NCI-H2107 treated with DMSO at 0.1 percent for 48 hours (cell line): ENCODE data around the gene OGFOD2.
"Not testable (repeated sequence)": the region's sequence is repeated elsewhere in the genome, so short reads cannot be mapped to it uniquely, and the experiment has no call there.

ENCODE experiments used
- DNase-seq: peaks from one replicate; lab custom pipeline; 2025; ENCODE audit not compliant: unreplicated experiment; lab: John Stamatoyannopoulos, UW

Gene OGFOD2

GRCh38 chr12:123001464-123001863 lies 26.4 kb downstream of the OGFOD2 start:
- DNase-seq = no peak

- no peak for DNase-seq
Observed at GRCh38 chr12:123003257-123003656, 28.2 kb downstream of the OGFOD2 start.

- no peak for DNase-seq
Observed at GRCh38 chr12:123004287-123004686, 29.2 kb downstream of the OGFOD2 start.

GRCh38 chr12:123005081-123005626 lies 30.1 kb downstream of the OGFOD2 start:
- DNase-seq = no peak

- DNase-seq = no peak
Observed at GRCh38 chr12:123006977-123007376, 31.9 kb downstream of the OGFOD2 start.

GRCh38 chr12:123010110-123010509 lies 35.1 kb downstream of the OGFOD2 start:
- DNase-seq = no peak

GRCh38 chr12:123010681-123011080 lies 35.6 kb downstream of the OGFOD2 start:
- no peak for DNase-seq

- DNase-seq = no peak
Observed at GRCh38 chr12:123011701-123012100, 36.7 kb downstream of the OGFOD2 start.

- no peak for DNase-seq
Observed at GRCh38 chr12:123013185-123014095, 38.4 kb downstream of the OGFOD2 start.

GRCh38 chr12:123014473-123014872 lies 39.4 kb downstream of the OGFOD2 start:
- DNase-seq = not testable (repeated sequence)

GRCh38 chr12:123017753-123018152 lies 42.7 kb downstream of the OGFOD2 start:
- no peak for DNase-seq

GRCh38 chr12:123019841-123020138 lies 44.7 kb downstream of the OGFOD2 start:
- no peak for DNase-seq

- no peak for DNase-seq
Observed at GRCh38 chr12:123021688-123022604, 46.9 kb downstream of the OGFOD2 start.

GRCh38 chr12:123022846-123023245 lies 47.8 kb downstream of the OGFOD2 start:
- DNase-seq = no peak

GRCh38 chr12:123024819-123025391 lies 49.9 kb downstream of the OGFOD2 start:
- no peak for DNase-seq

GRCh38 chr12:123026094-123026853 lies 51.2 kb downstream of the OGFOD2 start:
- peak; percentile 52 for DNase-seq

GRCh38 chr12:123027726-123028445 lies 52.8 kb downstream of the OGFOD2 start:
- peak; percentile 39 for DNase-seq

- DNase-seq = no peak
Observed at GRCh38 chr12:123028475-123028874, 53.4 kb downstream of the OGFOD2 start.

- no peak for DNase-seq
Observed at GRCh38 chr12:123029550-123029949, 54.5 kb downstream of the OGFOD2 start.
